GM18951 (cell line): Measurements from ENCODE around the gene ACMSD.
"Not testable (repeated sequence)": the region's sequence is repeated elsewhere in the genome, so short reads cannot be mapped to it uniquely, and the experiment has no call there.

ENCODE experiments used
- POLR2A ChIP-seq: IDR thresholded peaks from 4 replicates; pipeline ENCODE4 v1.6.1; 2011; ENCODE audit warnings: mild to moderate bottlenecking; ENCODE audit not compliant: insufficient read length, insufficient read depth; ENCODE audit errors: extremely low read depth
- in situ Hi-C: fragments of 300-500 bp; cut with MboI; formaldehyde crosslinking; loops from one replicate; pipeline ENCODE4 v1.12.0; 2022; ENCODE audit warnings: low sequenced_read_pairs, mixed read lengths, inconsistent platforms; ENCODE audit not compliant: unreplicated experiment

Gene ACMSD

GRCh38 chr2:134835471-134835870, 2.9 kb upstream of the ACMSD start:
- in situ Hi-C loops: no loop called here
- no peak for TF ChIP-seq POLR2A

- in situ Hi-C loops: no loop called here
- no peak for TF ChIP-seq POLR2A
Measured at GRCh38 chr2:134836986-134837385, 1.4 kb upstream of the ACMSD start.

GRCh38 chr2:134839649-134840048, 1.2 kb downstream of the ACMSD start:
- in situ Hi-C loops: no loop called here
- TF ChIP-seq POLR2A: no peak

- TF ChIP-seq POLR2A: no peak
- in situ Hi-C loops: no loop called here
Measured at GRCh38 chr2:134842930-134843490, 4.6 kb downstream of the ACMSD start.

DNA sequence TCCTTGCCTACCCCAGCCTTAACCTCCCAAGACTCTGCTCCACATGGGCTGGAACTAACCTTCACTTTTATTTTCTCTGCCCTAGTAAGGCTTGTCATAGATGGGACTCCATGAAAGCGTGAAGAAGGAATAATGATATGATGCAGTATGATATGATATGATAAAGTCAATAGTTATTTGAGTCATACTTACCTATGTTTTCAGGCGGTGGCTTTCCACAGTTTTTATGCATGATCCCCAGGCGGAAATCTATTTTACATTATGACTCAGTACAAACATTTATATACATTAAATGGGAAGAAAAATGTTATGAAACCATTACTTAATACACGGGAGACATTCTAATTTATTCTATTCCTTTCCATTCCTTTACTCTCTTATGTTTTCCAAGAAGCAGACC, 5.6 kb downstream of the ACMSD start:
- TF ChIP-seq POLR2A: no peak
- in situ Hi-C loops: no loop called here

DNA sequence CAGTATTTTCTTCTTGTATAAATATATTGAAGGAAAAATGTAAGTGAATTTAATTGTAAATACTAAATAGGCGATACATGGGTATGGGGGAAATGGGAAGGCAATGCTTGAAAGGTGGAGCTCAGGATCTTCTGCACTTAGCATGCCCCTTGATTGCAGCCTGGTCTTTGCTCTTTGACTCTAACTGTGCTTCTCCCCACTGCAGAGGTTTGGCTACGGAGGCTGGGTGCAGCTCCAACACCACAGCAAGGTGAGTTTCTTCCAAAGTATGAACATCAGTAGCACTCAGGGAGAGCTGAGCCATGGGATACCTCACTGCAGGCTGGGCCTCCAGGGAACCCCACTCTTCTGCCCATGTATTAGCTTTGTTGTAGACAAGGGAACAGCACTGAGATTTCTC, 6.6 kb downstream of the ACMSD start:
- in situ Hi-C loops: no loop called here
- no peak for TF ChIP-seq POLR2A

GRCh38 chr2:134845719-134846118, 7.3 kb downstream of the ACMSD start:
- in situ Hi-C loops: no loop called here
- no peak for TF ChIP-seq POLR2A

DNA sequence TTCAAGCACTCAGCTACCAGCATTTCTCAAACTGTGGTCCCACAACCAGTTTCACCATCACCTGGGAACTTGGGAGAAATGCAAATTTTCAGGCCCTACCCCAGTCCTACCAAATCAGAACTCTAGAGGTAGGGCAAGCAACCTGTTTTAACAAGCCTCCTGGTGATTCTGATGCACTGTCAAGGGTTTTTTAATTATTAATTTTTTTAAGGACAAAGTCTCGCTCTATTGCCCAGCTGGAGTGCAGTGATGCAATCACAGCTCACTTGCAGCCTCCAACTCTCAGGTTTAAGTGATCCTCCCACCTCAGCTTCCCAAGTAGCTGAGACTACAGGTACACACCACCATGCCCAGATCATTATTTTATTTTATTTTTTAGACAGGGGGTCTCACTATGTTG, 7.8 kb downstream of the ACMSD start:
- in situ Hi-C loops: no loop called here
- no peak for TF ChIP-seq POLR2A

GRCh38 chr2:134847582-134847981, 9.2 kb downstream of the ACMSD start:
- in situ Hi-C loops: not testable (repeated sequence)

GRCh38 chr2:134852518-134852917, 14.1 kb downstream of the ACMSD start:
- TF ChIP-seq POLR2A: no peak
- in situ Hi-C loops: no loop called here

- in situ Hi-C loops: no loop called here
- no peak for TF ChIP-seq POLR2A
Measured at GRCh38 chr2:134855709-134856108, 17.3 kb downstream of the ACMSD start.

- in situ Hi-C loops: no loop called here
- TF ChIP-seq POLR2A: no peak
Measured at GRCh38 chr2:134858245-134858644, 19.8 kb downstream of the ACMSD start.

GRCh38 chr2:134861173-134861572, 22.8 kb downstream of the ACMSD start:
- TF ChIP-seq POLR2A: no peak
- in situ Hi-C loops: no loop called here

- in situ Hi-C loops: no loop called here
- no peak for TF ChIP-seq POLR2A
Measured at GRCh38 chr2:134862069-134862468, 23.7 kb downstream of the ACMSD start.

DNA sequence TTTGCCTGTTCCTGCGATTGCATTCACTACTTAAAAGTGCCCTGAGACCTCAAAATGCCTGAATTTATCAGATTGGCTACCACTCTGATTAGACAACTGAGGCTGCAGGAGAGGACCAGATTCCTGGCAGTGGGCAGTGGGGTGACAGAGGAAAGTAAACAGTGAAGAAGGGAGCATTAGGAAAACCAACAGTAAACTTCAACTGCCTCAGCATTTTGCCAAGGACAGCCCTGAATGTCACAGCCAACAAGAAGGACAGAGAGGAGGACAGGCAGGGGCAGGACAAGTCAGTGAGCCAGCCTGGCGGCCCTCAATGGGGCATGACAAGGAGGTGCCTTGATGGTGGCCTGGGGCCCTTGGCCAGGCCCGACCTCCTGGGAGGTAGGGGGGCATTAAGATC, 24.3 kb downstream of the ACMSD start:
- no peak for TF ChIP-seq POLR2A
- in situ Hi-C loops: no loop called here
